ENCODE measurements around the gene HYCC1. TPM values are rescaled to one million over a fixed set of nuclear protein-coding genes. Genes with fewer than 3 reads are reported as not detected.

The HYCC1 gene
- total RNA-seq, 4 donors from 2014 or later, result 8.3 to 22.6 (median 12.7) TPM

GRCh38 chr7:23021596-23021995, 7.7 kb upstream of the HYCC1 start:
- 59% methylated on average over 1 of the region's 1 CpG for WGBS
- H3K36me3 ChIP-seq, result no peaks in the 10 kb centered on the region
- no peak for DNase-seq (ENCODE audit: low spot score in 2 of 2)
- peak overlapping the region; percentile 81 for H3K27ac ChIP-seq
- H3K4me1 ChIP-seq, result peaks cover 15% of the 10 kb centered on the region
- no peaks in the 10 kb centered on the region for H3K9me3 ChIP-seq
- TF ChIP-seq EP300 (IDR thresholded peaks at IDR 0.05) (no peak), POLR2AphosphoS5 (IDR thresholded peaks at IDR 0.05) (no peak), CTCF (IDR thresholded peaks at IDR 0.05) (no peak), POLR2A (IDR thresholded peaks at IDR 0.05) (no peak)
- no peak overlapping the region for H3K4me3 ChIP-seq
- H3K27me3 ChIP-seq, result no peaks in the 10 kb centered on the region

GRCh38 chr7:23020742-23021401, 6.9 kb upstream of the HYCC1 start:
- Histone ChIP-seq H3K36me3 (no peaks in the 10 kb centered on the region), H3K9me3 (no peaks in the 10 kb centered on the region), H3K27me3 (no peaks in the 10 kb centered on the region), H3K27ac (peak overlapping the region; percentile 81), H3K4me1 (peaks cover 15% of the 10 kb centered on the region), H3K4me3 (no peak overlapping the region)
- WGBS, result 7% methylated on average over 3 of the region's 3 CpGs
- TF ChIP-seq EP300 (IDR thresholded peaks at IDR 0.05), result no peak
- TF ChIP-seq POLR2AphosphoS5 (IDR thresholded peaks at IDR 0.05), result no peak
- TF ChIP-seq CTCF (IDR thresholded peaks at IDR 0.05), result no peak
- no peak for TF ChIP-seq POLR2A (IDR thresholded peaks at IDR 0.05)
- DNase-seq (ENCODE audit: low spot score in 2 of 2), result peak in 1 of 2 donors; percentile 78

- WGBS, result 75% methylated on average over 6 of the region's 6 CpGs
- no peaks in the 10 kb centered on the region for H3K27me3 ChIP-seq
- H3K36me3 ChIP-seq, result no peaks in the 10 kb centered on the region
- TF ChIP-seq EP300 (IDR thresholded peaks at IDR 0.05) (no peak), POLR2A (IDR thresholded peaks at IDR 0.05) (no peak), POLR2AphosphoS5 (IDR thresholded peaks at IDR 0.05) (no peak), CTCF (IDR thresholded peaks at IDR 0.05) (no peak)
- no peak overlapping the region for H3K27ac ChIP-seq
- no peaks in the 10 kb centered on the region for H3K9me3 ChIP-seq
- no peak for DNase-seq (ENCODE audit: low spot score in 2 of 2)
- no peak overlapping the region for H3K4me3 ChIP-seq
- peaks cover 20% of the 10 kb centered on the region for H3K4me1 ChIP-seq
Measured at GRCh38 chr7:23018750-23019149, 4.8 kb upstream of the HYCC1 start.

GRCh38 chr7:23017309-23017708, 3.4 kb upstream of the HYCC1 start:
- Histone ChIP-seq H3K4me3 (no peak overlapping the region), H3K36me3 (no peaks in the 10 kb centered on the region), H3K4me1 (peaks cover 28% of the 10 kb centered on the region), H3K9me3 (no peaks in the 10 kb centered on the region), H3K27ac (no peak overlapping the region), H3K27me3 (no peaks in the 10 kb centered on the region)
- 57% methylated on average over 3 of the region's 3 CpGs for WGBS
- TF ChIP-seq POLR2A (IDR thresholded peaks at IDR 0.05) (no peak), POLR2AphosphoS5 (IDR thresholded peaks at IDR 0.05) (no peak), CTCF (IDR thresholded peaks at IDR 0.05) (no peak), EP300 (IDR thresholded peaks at IDR 0.05) (no peak)
- DNase-seq (ENCODE audit: low spot score in 2 of 2), result no peak

- Histone ChIP-seq H3K27me3 (no peaks in the 10 kb centered on the region), H3K4me1 (peaks cover 35% of the 10 kb centered on the region), H3K9me3 (no peaks in the 10 kb centered on the region), H3K4me3 (no peak overlapping the region), H3K27ac (no peak overlapping the region), H3K36me3 (no peaks in the 10 kb centered on the region)
- no peak for DNase-seq (ENCODE audit: low spot score in 2 of 2)
- no peak for TF ChIP-seq POLR2AphosphoS5 (IDR thresholded peaks at IDR 0.05)
- no peak for TF ChIP-seq EP300 (IDR thresholded peaks at IDR 0.05)
- no peak for TF ChIP-seq CTCF (IDR thresholded peaks at IDR 0.05)
- TF ChIP-seq POLR2A (IDR thresholded peaks at IDR 0.05), result no peak
- 81% methylated on average over 9 of the region's 9 CpGs for WGBS
Measured at GRCh38 chr7:23016345-23017253, 2.7 kb upstream of the HYCC1 start.

Data from suprapubic skin (tissue), 4 donors.